SU-DHL-6 (cell line): ENCODE results near the gene CFAP69.

Source experiments
- H2AFZ ChIP-seq: fragments of 200-600 bp; sonication (generic); 2 replicates; pipeline ENCODE4 v1.6.1; 2014; ENCODE audit warnings: low read depth, mild to moderate bottlenecking, moderate library complexity, mixed read lengths, antibody characterized with exemption, low read length; ENCODE audit not compliant: severe bottlenecking
- H3F3A ChIP-seq: fragments of 200-600 bp; shearing (Covaris generic); 2 replicates; pipeline ENCODE4 v1.6.0; 2016; ENCODE audit warnings: antibody characterized with exemption, mild to moderate bottlenecking; ENCODE audit not compliant: insufficient read depth
- H3K27ac ChIP-seq: fragments of 200-600 bp; sonication (generic); 2 replicates; pipeline ENCODE4 v1.5.1; 2016; ENCODE audit warnings: low read depth, mild to moderate bottlenecking, low read length, moderate library complexity, mixed read lengths
- H3K27me3 ChIP-seq: fragments of 200-600 bp; sonication (generic), shearing (Covaris generic); 2 replicates; pipeline ENCODE4 v1.6.0; 2014; ENCODE audit warnings: mild to moderate bottlenecking, low read length
- H3K36me3 ChIP-seq: fragments of 200-600 bp; sonication (generic); 2 replicates; pipeline ENCODE4 v1.6.1; 2014; ENCODE audit warnings: mild to moderate bottlenecking, low read length, mixed read lengths
- H3K4me2 ChIP-seq: fragments of 300-600, 200-600 bp; shearing (Covaris generic), sonication (generic); 2 replicates; pipeline ENCODE4 v1.6.0; 2014; ENCODE audit warnings: low read length, low read depth, mild to moderate bottlenecking; ENCODE audit not compliant: poor library complexity, severe bottlenecking
- H3K4me3 ChIP-seq: fragments of 200-600 bp; sonication (generic); 2 replicates; pipeline ENCODE4 v1.5.1; 2014; ENCODE audit warnings: antibody characterized with exemption, low read length, mild to moderate bottlenecking, mixed read lengths; ENCODE audit not compliant: insufficient read depth, poor library complexity, severe bottlenecking
- H3K79me2 ChIP-seq: fragments of 200-600 bp; sonication (generic); 2 replicates; pipeline ENCODE4 v1.6.1; 2014; ENCODE audit warnings: mild to moderate bottlenecking, low read length, moderate library complexity; ENCODE audit not compliant: insufficient read depth
- H3K9ac ChIP-seq: fragments of 200-600 bp; sonication (generic); 2 replicates; pipeline ENCODE4 v1.7.0; 2014; ENCODE audit warnings: mild to moderate bottlenecking, low read length
- H3K9me2 ChIP-seq: fragments of 200-600 bp; sonication (generic); replicated peaks from 2 replicates; pipeline ENCODE4 v1.6.1; 2014; ENCODE audit warnings: low read length; ENCODE audit not compliant: insufficient read depth
- H3K9me3 ChIP-seq: fragments of 200-600 bp; sonication (generic); 2 replicates; pipeline ENCODE4 v1.6.1; 2014; ENCODE audit warnings: low read length, mixed read lengths; ENCODE audit not compliant: insufficient read depth
- H4K20me1 ChIP-seq: fragments of 200-600 bp; sonication (generic); 2 replicates; pipeline ENCODE4 v1.6.1; 2014; ENCODE audit warnings: low read depth, mild to moderate bottlenecking, antibody characterized with exemption, low read length, moderate library complexity, mixed read lengths
- CTCF ChIP-seq: fragments of 200-600 bp; sonication (generic); IDR thresholded peaks from one replicate; pipeline ENCODE4 v1.5.1; 2017; ENCODE audit warnings: antibody characterized with exemption, mild to moderate bottlenecking, low read length, moderate library complexity; ENCODE audit not compliant: insufficient read depth, poor library complexity, severe bottlenecking
- EZH2phosphoT487 ChIP-seq: fragments of 200-600 bp; sonication (generic), shearing (Covaris generic); conservative IDR thresholded peaks from 2 replicates; pipeline ENCODE4 v1.6.1; 2018; ENCODE audit warnings: mild to moderate bottlenecking, antibody characterized with exemption, low read length, moderate library complexity, mixed read lengths

CFAP69 gene

GRCh38 chr7:90232430-90232829 is 12.5 kb upstream of the CFAP69 start:
- no peaks in the 10 kb centered on the region for H3K79me2 ChIP-seq
- H3K9me3 ChIP-seq: no peaks in the 10 kb centered on the region
- no peak overlapping the region for H3K9ac ChIP-seq
- H3K9me2 ChIP-seq: no peaks in the 10 kb centered on the region
- H2AFZ ChIP-seq: no peak overlapping the region
- H3K27ac ChIP-seq: no peak overlapping the region
- H3K4me3 ChIP-seq: no peak overlapping the region
- no peak for TF ChIP-seq CTCF
- no peak for TF ChIP-seq EZH2phosphoT487
- no peaks in the 10 kb centered on the region for H4K20me1 ChIP-seq
- no peaks in the 10 kb centered on the region for H3K36me3 ChIP-seq
- H3K4me2 ChIP-seq: no peak overlapping the region
- H3K27me3 ChIP-seq: no peaks in the 10 kb centered on the region; the same call in 1 of the 2 replicates
- H3F3A ChIP-seq: no peaks in the 10 kb centered on the region

GRCh38 chr7:90233569-90233968 is 11.4 kb upstream of the CFAP69 start:
- TF ChIP-seq EZH2phosphoT487 (no peak), CTCF (no peak)
- no peak overlapping the region for H3K9ac ChIP-seq
- H3F3A ChIP-seq: no peaks in the 10 kb centered on the region
- H3K4me3 ChIP-seq: no peak overlapping the region
- no peaks in the 10 kb centered on the region for H4K20me1 ChIP-seq
- no peaks in the 10 kb centered on the region for H3K36me3 ChIP-seq
- H3K9me3 ChIP-seq: no peaks in the 10 kb centered on the region
- H3K27me3 ChIP-seq: no peaks in the 10 kb centered on the region; the same call in 1 of the 2 replicates
- no peak overlapping the region for H3K27ac ChIP-seq
- H2AFZ ChIP-seq: no peak overlapping the region
- no peaks in the 10 kb centered on the region for H3K9me2 ChIP-seq
- H3K4me2 ChIP-seq: no peak overlapping the region
- no peaks in the 10 kb centered on the region for H3K79me2 ChIP-seq

GRCh38 chr7:90236721-90237289 is 8.2 kb upstream of the CFAP69 start:
- H3K36me3 ChIP-seq: no peaks in the 10 kb centered on the region
- TF ChIP-seq EZH2phosphoT487 (no peak), CTCF (no peak)

More at GRCh38 chr7:90236721-90237289, 8.2 kb upstream of the CFAP69 start:
- Histone ChIP-seq H3K9me3 (no peaks in the 10 kb centered on the region), H3K27ac (no peak overlapping the region), H3K79me2 (no peaks in the 10 kb centered on the region), H3K27me3 (no peaks in the 10 kb centered on the region), H3K4me3 (no peak overlapping the region), H3K4me2 (no peak overlapping the region), H3K9ac (no peak overlapping the region), H3F3A (no peaks in the 10 kb centered on the region), H3K9me2 (no peaks in the 10 kb centered on the region), H4K20me1 (no peaks in the 10 kb centered on the region), H2AFZ (no peak overlapping the region)
